ENCODE measurements around the gene TRPM5. TPM values are rescaled to one million over a fixed set of nuclear protein-coding genes. Genes with fewer than 3 reads are reported as not detected.

Gene TRPM5
- total and polyA plus RNA-seq, 2 of the 8 experiments (the other 6 are each of a cell fraction or from before 2014, with no cell fraction given) = 0.02 TPM; not detected in 1

DNA sequence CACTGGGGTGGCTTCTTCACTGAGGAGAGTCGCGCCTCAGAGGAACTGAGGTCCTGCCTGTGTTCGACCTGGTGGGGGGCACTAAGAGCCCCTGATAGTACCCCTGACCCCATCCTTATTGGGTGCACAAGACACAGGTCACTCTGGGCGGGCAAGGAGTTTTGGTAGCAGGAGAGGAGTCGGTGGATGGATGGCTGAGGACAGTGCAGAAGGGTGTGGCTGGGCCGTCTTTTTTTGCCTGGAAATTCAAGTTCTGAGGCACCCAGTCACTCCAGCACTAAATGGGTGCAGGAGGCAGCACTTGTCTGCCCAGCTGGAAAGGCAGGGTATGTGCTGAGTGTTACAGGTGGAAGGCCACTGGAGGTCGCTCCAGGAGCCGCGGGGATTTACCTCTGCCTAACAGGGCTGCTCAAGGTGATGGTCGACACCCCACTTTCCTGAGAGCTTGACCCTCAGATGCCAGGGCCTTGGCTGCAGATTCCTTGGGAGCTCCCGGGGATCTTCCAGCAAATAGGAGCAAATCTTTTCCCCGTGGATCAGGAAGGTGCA is 42.8 kb downstream of the TRPM5 start:
- peak overlapping the region; percentile 86 to 98 (median 97) for H3K4me3 ChIP-seq (ENCODE audit: extremely low read depth in 1 of 4, insufficient read depth in 2 of 4, low read depth in 3 of 4, low read length in 4 of 4)
- no peaks in the 10 kb centered on the region for H3K27me3 ChIP-seq (replicated peaks in 1 of 4; ENCODE audit: control insufficient read depth in 3 of 4, extremely low read depth in 1 of 4, insufficient read depth in 3 of 4, low read length in 3 of 4)
- no peak overlapping the region for H4K91ac ChIP-seq (replicated peaks; ENCODE audit: insufficient read length, low read length)
- no peak overlapping the region for H2BK20ac ChIP-seq (ENCODE audit: low read length)
- TF ChIP-seq, protein P1, sequence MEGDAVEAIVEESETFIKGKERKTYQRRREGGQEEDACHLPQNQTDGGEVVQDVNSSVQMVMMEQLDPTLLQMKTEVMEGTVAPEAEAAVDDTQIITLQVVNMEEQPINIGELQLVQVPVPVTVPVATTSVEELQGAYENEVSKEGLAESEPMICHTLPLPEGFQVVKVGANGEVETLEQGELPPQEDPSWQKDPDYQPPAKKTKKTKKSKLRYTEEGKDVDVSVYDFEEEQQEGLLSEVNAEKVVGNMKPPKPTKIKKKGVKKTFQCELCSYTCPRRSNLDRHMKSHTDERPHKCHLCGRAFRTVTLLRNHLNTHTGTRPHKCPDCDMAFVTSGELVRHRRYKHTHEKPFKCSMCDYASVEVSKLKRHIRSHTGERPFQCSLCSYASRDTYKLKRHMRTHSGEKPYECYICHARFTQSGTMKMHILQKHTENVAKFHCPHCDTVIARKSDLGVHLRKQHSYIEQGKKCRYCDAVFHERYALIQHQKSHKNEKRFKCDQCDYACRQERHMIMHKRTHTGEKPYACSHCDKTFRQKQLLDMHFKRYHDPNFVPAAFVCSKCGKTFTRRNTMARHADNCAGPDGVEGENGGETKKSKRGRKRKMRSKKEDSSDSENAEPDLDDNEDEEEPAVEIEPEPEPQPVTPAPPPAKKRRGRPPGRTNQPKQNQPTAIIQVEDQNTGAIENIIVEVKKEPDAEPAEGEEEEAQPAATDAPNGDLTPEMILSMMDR (IDR thresholded peaks at IDR 0.05; ENCODE audit: control extremely low read depth in 1 of 3, insufficient read depth in 1 of 3, low read depth in 1 of 3, low read length in 3 of 3) = peak in 2 of 3 experiments; percentile 35; a peak in 3 of 4 replicates
- TF ChIP-seq POLR2A (IDR thresholded peaks at IDR 0.05; ENCODE audit: control extremely low read depth in 1 of 2, low read depth in 2 of 2, low read length in 2 of 2) (no peak), RAD21 (IDR thresholded peaks at IDR 0.05 in 1 of 2, conservative IDR thresholded peaks at IDR 0.05 in 1 of 2; ENCODE audit: low read depth in 2 of 2, low read length in 2 of 2) (peak in 1 of 2 experiments; percentile 24; a peak in 2 of 4 replicates), POLR2AphosphoS5 (IDR thresholded peaks at IDR 0.05; ENCODE audit: low read depth, low read length) (0 out of 2 replicates have a peak, but pooled peaks have one; percentile 23), SIRT6 (IDR thresholded peaks at IDR 0.05; ENCODE audit: low read length) (no peak)
- TF ChIP-seq, protein P2, sequence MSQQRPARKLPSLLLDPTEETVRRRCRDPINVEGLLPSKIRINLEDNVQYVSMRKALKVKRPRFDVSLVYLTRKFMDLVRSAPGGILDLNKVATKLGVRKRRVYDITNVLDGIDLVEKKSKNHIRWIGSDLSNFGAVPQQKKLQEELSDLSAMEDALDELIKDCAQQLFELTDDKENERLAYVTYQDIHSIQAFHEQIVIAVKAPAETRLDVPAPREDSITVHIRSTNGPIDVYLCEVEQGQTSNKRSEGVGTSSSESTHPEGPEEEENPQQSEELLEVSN (IDR thresholded peaks at IDR 0.05) = no peak
- H2BK5ac ChIP-seq (ENCODE audit: low read depth, low read length) = no peak overlapping the region; the same call in 1 of the 2 replicates
- POLR2A ChIA-PET (ENCODE audit: partially characterized antibody) = interaction anchor here (1.0 to 5.0 kb wide), 9 partner anchors 8 to 491 kb away, joined by 3 to 42 read pairs (median 7); partner anchors contain the start of gene CD81
- no peak overlapping the region for H2AK5ac ChIP-seq (ENCODE audit: low read depth, low read length)
- peak overlapping the region; percentile 81 for H3K4me2 ChIP-seq (ENCODE audit: insufficient read depth in 1 of 2, low read depth in 2 of 2, low read length in 2 of 2)
- H3K4me1 ChIP-seq (replicated peaks in 1 of 4; ENCODE audit: control insufficient read depth in 3 of 4, insufficient read depth in 4 of 4, low read length in 3 of 4) = peaks cover 0 to 17% (median 6%) of the 10 kb centered on the region in 4 experiments; a peak in 5 of 7 replicates
- no peak overlapping the region for H3K23ac ChIP-seq (ENCODE audit: insufficient read length)
- no peak overlapping the region for H3K27ac ChIP-seq (ENCODE audit: low read depth, low read length)
- no peak overlapping the region for H4K8ac ChIP-seq (ENCODE audit: extremely low read depth, insufficient read depth, low read length)
- H3K9ac ChIP-seq (replicated peaks in 1 of 4; ENCODE audit: extremely low read depth in 1 of 4, low read depth in 3 of 4, low read length in 3 of 4) = peak overlapping the region; percentile 85 to 93 (median 91)
- no peak for DNase-seq (ENCODE audit: low read depth in 1 of 2, low spot score in 2 of 2)
- no peaks in the 10 kb centered on the region; the same call in 1 of the 2 replicates for H3K79me1 ChIP-seq (ENCODE audit: low read depth, low read length)
- peaks cover 5% of the 10 kb centered on the region in 2 experiments for H4K20me1 ChIP-seq (replicated peaks in 1 of 2; ENCODE audit: control insufficient read depth in 1 of 2, insufficient read depth in 2 of 2, low read length in 2 of 2)
- no peak overlapping the region for H3K14ac ChIP-seq (ENCODE audit: insufficient read length)
- no peak overlapping the region for H4K5ac ChIP-seq (ENCODE audit: insufficient read length, low read depth, low read length)
- peaks cover 2 to 21% (median 10%) of the 10 kb centered on the region in 4 experiments; a peak in 4 of 8 replicates for H3K36me3 ChIP-seq (ENCODE audit: control insufficient read depth in 2 of 4, insufficient read depth in 4 of 4, low read length in 3 of 4)
- H2AFZ ChIP-seq (ENCODE audit: low read length) = no peak overlapping the region
- CTCF ChIA-PET (ENCODE audit: partially characterized antibody) = interaction anchor here (0.7 to 14.1 kb wide), 19 partner anchors 9 to 215 kb away, joined by 3 to 196 read pairs (median 4); no protein-coding TSS in a partner anchor
- H3K79me2 ChIP-seq (ENCODE audit: control insufficient read depth in 1 of 2, insufficient read depth in 2 of 2, low read length in 2 of 2) = peaks cover 0 to 14% of the 10 kb centered on the region in 2 experiments; a peak in 3 of 4 replicates
- H3K4ac ChIP-seq (replicated peaks; ENCODE audit: insufficient read length, low read depth, low read length) = no peak overlapping the region
- WGBS, 2 experiments (ENCODE audit: extremely low coverage in 1 of 2, insufficient coverage in 1 of 2, insufficient read length in 1 of 2, insufficient replicate concordance in 2 of 2, low coverage in 1 of 2, low lambda C conversion rate in 2 of 2, missing lambda C conversion rate in 1 of 2) = 58% methylated on average over 12 of the region's 12 CpGs; no CpG with 5 or more reads in 1 of the 2 experiments
- peaks cover 12% of the 10 kb centered on the region for H3K23me2 ChIP-seq (ENCODE audit: low read depth, low read length)
- no peak overlapping the region for H2BK120ac ChIP-seq (replicated peaks; ENCODE audit: low read depth, low read length)
- no peak overlapping the region for H2BK12ac ChIP-seq (ENCODE audit: low read depth, low read length)
- H3K56ac ChIP-seq (replicated peaks; ENCODE audit: insufficient read length, low read depth, low read length) = no peak overlapping the region
- no peak overlapping the region for H2BK15ac ChIP-seq (ENCODE audit: low read length)
- H3K9me3 ChIP-seq (ENCODE audit: insufficient read depth in 2 of 2, low read depth in 1 of 2, low read length in 1 of 2) = no peaks in the 10 kb centered on the region
- H3K18ac ChIP-seq (ENCODE audit: extremely low read depth, low read length) = no peak overlapping the region
- no peak for FAIRE-seq

All from H1 (cell line).